HepG2 (cell line): Measurements from ENCODE around the gene ERBB3. TPM values are rescaled to one million over a fixed set of nuclear protein-coding genes. Genes with fewer than 3 reads are reported as not detected.

ENCODE experiments used
- ADNP ChIP-seq: sonication (generic); formaldehyde crosslinking; IDR thresholded peaks from 2 replicates; pipeline ENCODE4 v1.4.0; 2020; ENCODE audit warnings: missing genetic modification reagents
- CHD2 ChIP-seq: IDR thresholded peaks from 2 replicates; pipeline ENCODE4 v1.6.1; 2011; ENCODE audit warnings: low read depth, low read length, improper control_type of control experiment
- CREB1 ChIP-seq, 2 experiments: fragments of 450-650 bp in 1 of 2; IDR thresholded peaks; 2 replicates each; pipeline ENCODE4 v1.6.1; 2016 to 2017; ENCODE audit warnings: control low read depth in 1 of 2, mild to moderate bottlenecking in 1 of 2, missing compliant biosample characterization in 1 of 2, missing genetic modification characterization in 1 of 2
- DR1 ChIP-seq: sonication (generic); formaldehyde crosslinking; IDR thresholded peaks from 2 replicates; pipeline ENCODE4 v1.8.0; 2021; ENCODE audit warnings: mild to moderate bottlenecking, missing genetic modification reagents, inconsistent platforms
- E2F2 ChIP-seq: sonication (generic); formaldehyde crosslinking; IDR thresholded peaks from 2 replicates; pipeline ENCODE4 v1.4.0; 2020; ENCODE audit warnings: missing genetic modification reagents, borderline replicate concordance
- HOXA5 ChIP-seq: sonication (generic); formaldehyde crosslinking; IDR thresholded peaks from 2 replicates; pipeline ENCODE4 v1.4.0; 2020; ENCODE audit warnings: missing genetic modification reagents
- IKZF4 ChIP-seq: sonication (generic); formaldehyde crosslinking; IDR thresholded peaks from 2 replicates; pipeline ENCODE4 v1.5.1; 2020; ENCODE audit warnings: borderline replicate concordance, mild to moderate bottlenecking, low read depth, missing genetic modification reagents; ENCODE audit errors: not compliant biosample characterization
- KDM3A ChIP-seq: IDR thresholded peaks from 2 replicates; pipeline ENCODE4 v1.6.1; 2018; ENCODE audit warnings: low read depth, missing compliant biosample characterization
- MAFF ChIP-seq: IDR thresholded peaks from 2 replicates; pipeline ENCODE4 v1.6.1; 2011; ENCODE audit warnings: low read depth, low read length, improper control_type of control experiment
- MXD3 ChIP-seq: IDR thresholded peaks from 2 replicates; pipeline ENCODE4 v1.6.1; 2016; ENCODE audit warnings: mild to moderate bottlenecking, missing biosample characterization, missing genetic modification reagents
- NR2C2 ChIP-seq: sonication (generic); formaldehyde crosslinking; IDR thresholded peaks from 2 replicates; pipeline ENCODE4 v1.4.0; 2020; ENCODE audit warnings: missing genetic modification reagents, mild to moderate bottlenecking, moderate library complexity, borderline replicate concordance
- YEATS2 ChIP-seq: sonication (generic); formaldehyde crosslinking; IDR thresholded peaks from 2 replicates; pipeline ENCODE4 v1.4.0; 2020; ENCODE audit warnings: missing genetic modification reagents, borderline replicate concordance
- ZFP36 ChIP-seq: fragments of 150-350 bp; IDR thresholded peaks from 2 replicates; pipeline ENCODE4 v1.6.1; 2018; ENCODE audit warnings: borderline replicate concordance, low read length, low read depth; ENCODE audit not compliant: partially characterized antibody
- ZFP37 ChIP-seq: sonication (generic); formaldehyde crosslinking; IDR thresholded peaks from 2 replicates; pipeline ENCODE4 v1.4.0; 2020; ENCODE audit warnings: missing genetic modification reagents, borderline replicate concordance
- ZFP90 ChIP-seq: sonication (generic); formaldehyde crosslinking; IDR thresholded peaks from 2 replicates; pipeline ENCODE4 v1.8.0; 2022; ENCODE audit warnings: missing genetic modification reagents, mild to moderate bottlenecking, inconsistent platforms, borderline replicate concordance
- ZNF256 ChIP-seq: sonication (generic); formaldehyde crosslinking; conservative IDR thresholded peaks from 2 replicates; pipeline ENCODE4 v1.4.0; 2020; ENCODE audit warnings: missing genetic modification reagents
- ZNF451 ChIP-seq: sonication (generic); formaldehyde crosslinking; IDR thresholded peaks from 2 replicates; pipeline ENCODE4 v1.5.0; 2020; ENCODE audit warnings: mild to moderate bottlenecking, missing genetic modification reagents
- ZNF605 ChIP-seq: sonication (generic); formaldehyde crosslinking; IDR thresholded peaks from 2 replicates; pipeline ENCODE4 v1.8.0; 2022; ENCODE audit warnings: mild to moderate bottlenecking, missing genetic modification reagents
- ZNF674 ChIP-seq: sonication (generic); formaldehyde crosslinking; IDR thresholded peaks from 2 replicates; pipeline ENCODE4 v1.5.0; 2020; ENCODE audit warnings: low read depth, mild to moderate bottlenecking, missing genetic modification reagents
- ZNF770 ChIP-seq: sonication (generic); formaldehyde crosslinking; IDR thresholded peaks from 2 replicates; pipeline ENCODE4 v1.5.0; 2020; ENCODE audit warnings: mild to moderate bottlenecking, missing genetic modification reagents
- ZNF800 ChIP-seq: sonication (generic); formaldehyde crosslinking; IDR thresholded peaks from 2 replicates; pipeline ENCODE4 v1.4.0; 2020; ENCODE audit warnings: missing genetic modification reagents
- ZNF891 ChIP-seq: sonication (generic); formaldehyde crosslinking; IDR thresholded peaks from 2 replicates; pipeline ENCODE4 v1.5.0; 2020; ENCODE audit warnings: mild to moderate bottlenecking, missing genetic modification reagents
- polyA plus RNA-seq, 8 experiments: library from polyadenylated mRNA; depleted of rRNA in 3 of 8; stranded (reverse) in 7 of 8; unstranded in 1 of 8; fragments of >200 nt; fragmentation: Illumina TruSeq in 4 of 8; extraction: Trizol in 4 of 8; gene quantifications; 2 replicates each; pipeline versions ENCODE4 v1.2.1 to v1.2.3, GENCODE V29; 2011 to 2016; ENCODE audit warnings: low read depth in 4 of 8, missing spikeins in 1 of 8, mixed read lengths in 1 of 8; ENCODE audit not compliant: insufficient read depth in 1 of 8
- total RNA-seq, 5 experiments: library from RNA; depleted of rRNA; stranded (reverse); fragments of >200 nt; fragmentation: Illumina TruSeq; extraction: Trizol; gene quantifications; 2 replicates each; pipeline ENCODE4 v1.2.3, GENCODE V29; 2016; ENCODE audit warnings: low read depth in 1 of 5
- TF ChIP-seq, protein P1 (sequence below): sonication (generic); formaldehyde crosslinking; IDR thresholded peaks from 2 replicates; pipeline ENCODE4 v1.5.1; 2020; ENCODE audit warnings: missing genetic modification reagents, mild to moderate bottlenecking, borderline replicate concordance

Gene ERBB3
- total and polyA plus RNA-seq, 2 of the 13 experiments (the other 11 are each of a cell fraction or from before 2014, with no cell fraction given) = 93.6 to 358 TPM

- TF ChIP-seq ZNF674 (CRISPR knock-in tag) = no peak
- peak; percentile 77 for TF ChIP-seq MXD3 (CRISPR knock-in tag)
- TF ChIP-seq, protein P1, sequence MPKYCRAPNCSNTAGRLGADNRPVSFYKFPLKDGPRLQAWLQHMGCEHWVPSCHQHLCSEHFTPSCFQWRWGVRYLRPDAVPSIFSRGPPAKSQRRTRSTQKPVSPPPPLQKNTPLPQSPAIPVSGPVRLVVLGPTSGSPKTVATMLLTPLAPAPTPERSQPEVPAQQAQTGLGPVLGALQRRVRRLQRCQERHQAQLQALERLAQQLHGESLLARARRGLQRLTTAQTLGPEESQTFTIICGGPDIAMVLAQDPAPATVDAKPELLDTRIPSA = no peak
- TF ChIP-seq ZNF451 (CRISPR knock-in tag) = no peak
- TF ChIP-seq ZNF605 (CRISPR knock-in tag) = peak; percentile 89
- TF ChIP-seq KDM3A (CRISPR knock-in tag) = peak; percentile 74
- peak; percentile 54; the same call in 1 of the 2 replicates for TF ChIP-seq ZNF800
- TF ChIP-seq ZNF770 (CRISPR knock-in tag) = peak; percentile 68
- TF ChIP-seq ZNF256 = no peak
- TF ChIP-seq E2F2 (CRISPR knock-in tag) = no peak
- peak; percentile 94 for TF ChIP-seq DR1 (CRISPR knock-in tag)
- TF ChIP-seq ZFP36 = no peak
- TF ChIP-seq YEATS2 (CRISPR knock-in tag) = peak; percentile 98
- peak; percentile 84 for TF ChIP-seq CHD2
- peak; percentile 95 for TF ChIP-seq ZFP90
- no peak for TF ChIP-seq ADNP (CRISPR knock-in tag)
- TF ChIP-seq IKZF4 (CRISPR knock-in tag) = no peak
- TF ChIP-seq NR2C2 (CRISPR knock-in tag) = peak; percentile 99
- TF ChIP-seq CREB1 (IDR thresholded peaks at IDR 0.05) = peak; percentile 82
- peak; percentile 93 for TF ChIP-seq CREB1 (CRISPR knock-in tag; IDR thresholded peaks at IDR 0.05)
- TF ChIP-seq ZFP37 (CRISPR knock-in tag) = peak; percentile 86; the same call in 1 of the 2 replicates
- TF ChIP-seq ZNF891 (CRISPR knock-in tag) = peak; percentile 36; the same call in 1 of the 2 replicates
- peak; percentile 81; the same call in 1 of the 2 replicates for TF ChIP-seq HOXA5 (CRISPR knock-in tag)
- TF ChIP-seq MAFF = no peak
These were observed 38.2 kb upstream of the ERBB3 start, which contains the start of gene RPS26 (continued) for GRCh38 chr12:56041552-56042429.
